H1 (cell line): ENCODE measurements around the gene TMED3. TPM values are rescaled to one million over a fixed set of nuclear protein-coding genes. Genes with fewer than 3 reads are reported as not detected.

ENCODE experiments used
- TAF1 ChIP-seq: IDR thresholded peaks from 2 replicates; pipeline ENCODE4 v1.6.1; 2011; ENCODE audit warnings: mild to moderate bottlenecking, low read depth, low read length
- polyA plus RNA-seq, 7 experiments: library from polyadenylated mRNA; depleted of rRNA in 3 of 7; stranded (reverse) in 5 of 7; unstranded in 2 of 7; fragments of >200 nt in 5 of 7; fragments of 200-250 nt in 2 of 7; gene quantifications; 1 replicate in 5 of 7; 2 replicates in 1 of 7; 4 replicates in 1 of 7; pipeline versions ENCODE4 v1.2.1 to v1.2.3, GENCODE V29; 2011 to 2013; ENCODE audit warnings: missing spikeins in 2 of 7, mixed read lengths in 2 of 7
- total RNA-seq: library from RNA; stranded (reverse); fragmentation: NEBNext Ultra II Directional; extraction: Animal tissue kit (Norgen Biotek cat#: 25700); gene quantifications from 2 replicates; pipeline ENCODE4 v1.2.1, GENCODE V29; 2021
- TF ChIP-seq, protein P1 (sequence below): fragments of 300-600 bp; sonication (generic); IDR thresholded peaks from 2 replicates; pipeline ENCODE4 v1.7.1; 2012; ENCODE audit warnings: low read length, moderate library complexity, mild to moderate bottlenecking, inconsistent platforms; ENCODE audit not compliant: insufficient replicate concordance

TMED3 gene
- total and polyA plus RNA-seq, 2 of the 8 experiments (the other 6 are each of a cell fraction or from before 2014, with no cell fraction given) = 50.2 to 110 TPM

DNA sequence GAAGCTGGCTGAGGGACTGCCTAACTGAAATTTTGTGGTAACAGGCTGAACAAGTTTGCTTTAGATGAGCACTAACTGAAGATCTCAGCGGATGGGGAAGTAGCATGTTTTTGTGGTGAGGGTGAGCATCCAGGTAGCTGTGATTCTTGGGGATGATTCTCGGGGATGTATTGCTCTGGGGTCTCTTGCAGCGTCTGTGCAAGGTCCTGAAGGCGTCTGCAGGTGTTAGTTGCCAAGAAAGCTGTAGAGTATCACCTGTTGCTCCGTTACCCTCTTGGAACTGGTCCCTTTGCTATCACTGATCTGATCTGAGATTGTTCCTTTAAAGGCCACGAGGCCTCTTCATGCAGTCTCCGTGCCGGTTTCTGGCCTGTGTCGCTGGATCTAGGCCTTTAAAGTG lies 6.0 kb downstream of the TMED3 start (continued):
- TF ChIP-seq, protein P1, sequence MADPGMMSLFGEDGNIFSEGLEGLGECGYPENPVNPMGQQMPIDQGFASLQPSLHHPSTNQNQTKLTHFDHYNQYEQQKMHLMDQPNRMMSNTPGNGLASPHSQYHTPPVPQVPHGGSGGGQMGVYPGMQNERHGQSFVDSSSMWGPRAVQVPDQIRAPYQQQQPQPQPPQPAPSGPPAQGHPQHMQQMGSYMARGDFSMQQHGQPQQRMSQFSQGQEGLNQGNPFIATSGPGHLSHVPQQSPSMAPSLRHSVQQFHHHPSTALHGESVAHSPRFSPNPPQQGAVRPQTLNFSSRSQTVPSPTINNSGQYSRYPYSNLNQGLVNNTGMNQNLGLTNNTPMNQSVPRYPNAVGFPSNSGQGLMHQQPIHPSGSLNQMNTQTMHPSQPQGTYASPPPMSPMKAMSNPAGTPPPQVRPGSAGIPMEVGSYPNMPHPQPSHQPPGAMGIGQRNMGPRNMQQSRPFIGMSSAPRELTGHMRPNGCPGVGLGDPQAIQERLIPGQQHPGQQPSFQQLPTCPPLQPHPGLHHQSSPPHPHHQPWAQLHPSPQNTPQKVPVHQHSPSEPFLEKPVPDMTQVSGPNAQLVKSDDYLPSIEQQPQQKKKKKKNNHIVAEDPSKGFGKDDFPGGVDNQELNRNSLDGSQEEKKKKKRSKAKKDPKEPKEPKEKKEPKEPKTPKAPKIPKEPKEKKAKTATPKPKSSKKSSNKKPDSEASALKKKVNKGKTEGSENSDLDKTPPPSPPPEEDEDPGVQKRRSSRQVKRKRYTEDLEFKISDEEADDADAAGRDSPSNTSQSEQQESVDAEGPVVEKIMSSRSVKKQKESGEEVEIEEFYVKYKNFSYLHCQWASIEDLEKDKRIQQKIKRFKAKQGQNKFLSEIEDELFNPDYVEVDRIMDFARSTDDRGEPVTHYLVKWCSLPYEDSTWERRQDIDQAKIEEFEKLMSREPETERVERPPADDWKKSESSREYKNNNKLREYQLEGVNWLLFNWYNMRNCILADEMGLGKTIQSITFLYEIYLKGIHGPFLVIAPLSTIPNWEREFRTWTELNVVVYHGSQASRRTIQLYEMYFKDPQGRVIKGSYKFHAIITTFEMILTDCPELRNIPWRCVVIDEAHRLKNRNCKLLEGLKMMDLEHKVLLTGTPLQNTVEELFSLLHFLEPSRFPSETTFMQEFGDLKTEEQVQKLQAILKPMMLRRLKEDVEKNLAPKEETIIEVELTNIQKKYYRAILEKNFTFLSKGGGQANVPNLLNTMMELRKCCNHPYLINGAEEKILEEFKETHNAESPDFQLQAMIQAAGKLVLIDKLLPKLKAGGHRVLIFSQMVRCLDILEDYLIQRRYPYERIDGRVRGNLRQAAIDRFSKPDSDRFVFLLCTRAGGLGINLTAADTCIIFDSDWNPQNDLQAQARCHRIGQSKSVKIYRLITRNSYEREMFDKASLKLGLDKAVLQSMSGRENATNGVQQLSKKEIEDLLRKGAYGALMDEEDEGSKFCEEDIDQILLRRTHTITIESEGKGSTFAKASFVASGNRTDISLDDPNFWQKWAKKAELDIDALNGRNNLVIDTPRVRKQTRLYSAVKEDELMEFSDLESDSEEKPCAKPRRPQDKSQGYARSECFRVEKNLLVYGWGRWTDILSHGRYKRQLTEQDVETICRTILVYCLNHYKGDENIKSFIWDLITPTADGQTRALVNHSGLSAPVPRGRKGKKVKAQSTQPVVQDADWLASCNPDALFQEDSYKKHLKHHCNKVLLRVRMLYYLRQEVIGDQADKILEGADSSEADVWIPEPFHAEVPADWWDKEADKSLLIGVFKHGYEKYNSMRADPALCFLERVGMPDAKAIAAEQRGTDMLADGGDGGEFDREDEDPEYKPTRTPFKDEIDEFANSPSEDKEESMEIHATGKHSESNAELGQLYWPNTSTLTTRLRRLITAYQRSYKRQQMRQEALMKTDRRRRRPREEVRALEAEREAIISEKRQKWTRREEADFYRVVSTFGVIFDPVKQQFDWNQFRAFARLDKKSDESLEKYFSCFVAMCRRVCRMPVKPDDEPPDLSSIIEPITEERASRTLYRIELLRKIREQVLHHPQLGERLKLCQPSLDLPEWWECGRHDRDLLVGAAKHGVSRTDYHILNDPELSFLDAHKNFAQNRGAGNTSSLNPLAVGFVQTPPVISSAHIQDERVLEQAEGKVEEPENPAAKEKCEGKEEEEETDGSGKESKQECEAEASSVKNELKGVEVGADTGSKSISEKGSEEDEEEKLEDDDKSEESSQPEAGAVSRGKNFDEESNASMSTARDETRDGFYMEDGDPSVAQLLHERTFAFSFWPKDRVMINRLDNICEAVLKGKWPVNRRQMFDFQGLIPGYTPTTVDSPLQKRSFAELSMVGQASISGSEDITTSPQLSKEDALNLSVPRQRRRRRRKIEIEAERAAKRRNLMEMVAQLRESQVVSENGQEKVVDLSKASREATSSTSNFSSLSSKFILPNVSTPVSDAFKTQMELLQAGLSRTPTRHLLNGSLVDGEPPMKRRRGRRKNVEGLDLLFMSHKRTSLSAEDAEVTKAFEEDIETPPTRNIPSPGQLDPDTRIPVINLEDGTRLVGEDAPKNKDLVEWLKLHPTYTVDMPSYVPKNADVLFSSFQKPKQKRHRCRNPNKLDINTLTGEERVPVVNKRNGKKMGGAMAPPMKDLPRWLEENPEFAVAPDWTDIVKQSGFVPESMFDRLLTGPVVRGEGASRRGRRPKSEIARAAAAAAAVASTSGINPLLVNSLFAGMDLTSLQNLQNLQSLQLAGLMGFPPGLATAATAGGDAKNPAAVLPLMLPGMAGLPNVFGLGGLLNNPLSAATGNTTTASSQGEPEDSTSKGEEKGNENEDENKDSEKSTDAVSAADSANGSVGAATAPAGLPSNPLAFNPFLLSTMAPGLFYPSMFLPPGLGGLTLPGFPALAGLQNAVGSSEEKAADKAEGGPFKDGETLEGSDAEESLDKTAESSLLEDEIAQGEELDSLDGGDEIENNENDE = no peak
- TF ChIP-seq TAF1 = no peak
